Stimulated activated naive CD8-positive, alpha-beta T cell treated with anti-CD3 and anti-CD28 coated beads, Interleukin-15, Interleukin-2, amounts not matched to agents 100 ng/mL and 50 ng/mL, for 24 hours (primary cell): ENCODE data around the gene EIF2D.

ENCODE experiments used
- H3K27ac Mint-ChIP-seq: one replicate; pipeline ENCODE4 v1.8.0; 2021; ENCODE audit warnings: mild to moderate bottlenecking, mixed read lengths
- H3K27me3 Mint-ChIP-seq: one replicate; pipeline ENCODE4 v1.8.0; 2021; ENCODE audit warnings: mixed read lengths
- H3K36me3 Mint-ChIP-seq: one replicate; pipeline ENCODE4 v1.8.0; 2021; ENCODE audit warnings: low read depth, mixed read lengths
- H3K4me1 Mint-ChIP-seq: one replicate; pipeline ENCODE4 v1.8.0; 2021; ENCODE audit warnings: low read depth, mixed read lengths
- H3K4me3 Mint-ChIP-seq: one replicate; pipeline ENCODE4 v1.8.0; 2021; ENCODE audit warnings: mild to moderate bottlenecking, mixed read lengths
- H3K9me3 Mint-ChIP-seq: one replicate; pipeline ENCODE4 v1.8.0; 2021; ENCODE audit warnings: mixed read lengths

The EIF2D gene

GRCh38 chr1:206608108-206608698, 4.1 kb downstream of the EIF2D start:
- H3K9me3 Mint-ChIP-seq, result no peaks in the 10 kb centered on the region
- peaks cover 57% of the 10 kb centered on the region for H3K4me1 Mint-ChIP-seq
- H3K27me3 Mint-ChIP-seq, result no peaks in the 10 kb centered on the region
- H3K4me3 Mint-ChIP-seq, result peak overlapping the region; percentile 96
- H3K36me3 Mint-ChIP-seq, result peaks cover 69% of the 10 kb centered on the region
- H3K27ac Mint-ChIP-seq, result peak overlapping the region; percentile 95

DNA sequence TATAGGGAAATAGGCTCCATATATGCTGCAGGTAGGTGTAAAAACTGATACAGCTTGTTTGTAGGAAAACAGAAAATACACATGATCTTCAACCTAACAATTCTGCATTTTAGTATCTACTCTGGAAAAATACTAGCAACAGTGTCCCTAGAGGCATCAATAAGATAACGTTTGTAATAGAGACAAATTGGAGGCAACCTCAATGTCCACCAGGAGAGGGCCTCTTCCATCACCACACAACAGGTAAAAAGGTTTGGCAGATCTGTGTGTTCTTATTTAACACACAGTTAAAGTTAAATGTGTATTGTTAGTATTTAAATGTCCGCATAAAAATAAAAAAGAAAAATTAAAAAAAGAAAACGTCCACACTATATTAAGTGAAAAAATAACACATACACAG, 5.4 kb downstream of the EIF2D start:
- Mint-ChIP-seq H3K36me3 (peaks cover 80% of the 10 kb centered on the region), H3K27me3 (no peaks in the 10 kb centered on the region), H3K9me3 (no peaks in the 10 kb centered on the region), H3K27ac (peak overlapping the region; percentile 65), H3K4me1 (peaks cover 55% of the 10 kb centered on the region), H3K4me3 (no peak overlapping the region)

- H3K4me3 Mint-ChIP-seq, result no peak overlapping the region
- peaks cover 78% of the 10 kb centered on the region for H3K36me3 Mint-ChIP-seq
- no peaks in the 10 kb centered on the region for H3K27me3 Mint-ChIP-seq
- no peak overlapping the region for H3K27ac Mint-ChIP-seq
- H3K4me1 Mint-ChIP-seq, result peaks cover 35% of the 10 kb centered on the region
- H3K9me3 Mint-ChIP-seq, result no peaks in the 10 kb centered on the region
These were observed 7.4 kb downstream of the EIF2D start for GRCh38 chr1:206604861-206605260.

GRCh38 chr1:206600527-206600926, 11.7 kb downstream of the EIF2D start:
- Mint-ChIP-seq H3K27ac (no peak overlapping the region), H3K36me3 (peaks cover 80% of the 10 kb centered on the region), H3K4me3 (no peak overlapping the region), H3K9me3 (no peaks in the 10 kb centered on the region), H3K4me1 (no peaks in the 10 kb centered on the region), H3K27me3 (no peaks in the 10 kb centered on the region)

DNA sequence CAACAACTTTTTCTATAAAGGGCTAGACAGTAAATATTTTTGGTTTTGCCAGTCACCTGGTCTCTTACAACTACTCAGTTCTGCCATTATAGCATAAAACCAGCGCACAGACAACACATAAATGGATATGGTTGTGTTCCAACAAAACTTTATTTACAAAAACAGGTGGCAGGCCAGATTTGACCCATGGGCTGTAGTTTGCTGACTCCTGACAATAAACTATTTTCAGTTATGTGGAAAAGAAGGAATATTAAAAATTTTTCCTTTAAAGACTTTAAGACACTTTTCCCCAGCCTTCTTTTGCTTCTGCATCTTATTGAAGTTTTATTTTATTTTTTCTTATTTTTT, 16.0 kb downstream of the EIF2D start:
- Mint-ChIP-seq H3K4me1 (peaks cover 15% of the 10 kb centered on the region), H3K27me3 (no peaks in the 10 kb centered on the region), H3K27ac (peak overlapping the region; percentile 34), H3K4me3 (no peak overlapping the region), H3K36me3 (peaks cover 89% of the 10 kb centered on the region), H3K9me3 (no peaks in the 10 kb centered on the region)

GRCh38 chr1:206595581-206596318, 16.5 kb downstream of the EIF2D start:
- H3K27ac Mint-ChIP-seq, result peak overlapping the region; percentile 34

GRCh38 chr1:206593351-206593925, 18.8 kb downstream of the EIF2D start:
- no peaks in the 10 kb centered on the region for H3K9me3 Mint-ChIP-seq
- H3K27ac Mint-ChIP-seq, result peak overlapping the region; percentile 86
- no peaks in the 10 kb centered on the region for H3K27me3 Mint-ChIP-seq
- peaks cover 87% of the 10 kb centered on the region for H3K36me3 Mint-ChIP-seq
- H3K4me1 Mint-ChIP-seq, result peaks cover 43% of the 10 kb centered on the region
- no peak overlapping the region for H3K4me3 Mint-ChIP-seq

More at GRCh38 chr1:206595581-206596318, 16.5 kb downstream of the EIF2D start:
- Mint-ChIP-seq H3K36me3 (peaks cover 90% of the 10 kb centered on the region), H3K4me1 (peaks cover 20% of the 10 kb centered on the region), H3K27me3 (no peaks in the 10 kb centered on the region), H3K4me3 (no peak overlapping the region), H3K9me3 (no peaks in the 10 kb centered on the region)

DNA sequence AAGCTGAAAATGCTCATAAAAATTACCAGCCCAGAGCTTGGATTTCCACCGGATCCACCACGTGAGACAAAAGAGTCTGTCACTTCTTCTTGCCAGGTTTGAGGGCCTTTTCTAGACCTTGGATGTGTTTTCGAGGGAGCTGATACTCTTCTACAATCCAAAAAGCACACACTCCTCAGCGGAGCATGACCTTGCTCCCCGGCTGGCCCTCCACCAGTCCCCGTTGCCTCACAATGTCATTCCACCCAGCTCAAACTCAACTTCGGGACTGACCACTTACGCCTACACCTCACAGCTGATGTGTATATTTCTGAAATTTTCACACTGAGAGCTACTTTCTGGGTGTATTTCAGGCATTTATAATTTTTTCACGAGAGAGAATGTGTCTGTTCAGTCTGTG, 20.6 kb downstream of the EIF2D start:
- Mint-ChIP-seq H3K36me3 (peaks cover 91% of the 10 kb centered on the region), H3K27me3 (no peaks in the 10 kb centered on the region), H3K4me1 (peaks cover 61% of the 10 kb centered on the region), H3K4me3 (no peak overlapping the region), H3K27ac (peak overlapping the region; percentile 58), H3K9me3 (no peaks in the 10 kb centered on the region)

- H3K36me3 Mint-ChIP-seq, result peaks cover 91% of the 10 kb centered on the region
- H3K4me3 Mint-ChIP-seq, result peak overlapping the region; percentile 65
- H3K9me3 Mint-ChIP-seq, result no peaks in the 10 kb centered on the region
- H3K4me1 Mint-ChIP-seq, result peaks cover 65% of the 10 kb centered on the region
- peak overlapping the region; percentile 97 for H3K27ac Mint-ChIP-seq
- no peaks in the 10 kb centered on the region for H3K27me3 Mint-ChIP-seq
These were observed 21.0 kb downstream of the EIF2D start for GRCh38 chr1:206591226-206591625.

DNA sequence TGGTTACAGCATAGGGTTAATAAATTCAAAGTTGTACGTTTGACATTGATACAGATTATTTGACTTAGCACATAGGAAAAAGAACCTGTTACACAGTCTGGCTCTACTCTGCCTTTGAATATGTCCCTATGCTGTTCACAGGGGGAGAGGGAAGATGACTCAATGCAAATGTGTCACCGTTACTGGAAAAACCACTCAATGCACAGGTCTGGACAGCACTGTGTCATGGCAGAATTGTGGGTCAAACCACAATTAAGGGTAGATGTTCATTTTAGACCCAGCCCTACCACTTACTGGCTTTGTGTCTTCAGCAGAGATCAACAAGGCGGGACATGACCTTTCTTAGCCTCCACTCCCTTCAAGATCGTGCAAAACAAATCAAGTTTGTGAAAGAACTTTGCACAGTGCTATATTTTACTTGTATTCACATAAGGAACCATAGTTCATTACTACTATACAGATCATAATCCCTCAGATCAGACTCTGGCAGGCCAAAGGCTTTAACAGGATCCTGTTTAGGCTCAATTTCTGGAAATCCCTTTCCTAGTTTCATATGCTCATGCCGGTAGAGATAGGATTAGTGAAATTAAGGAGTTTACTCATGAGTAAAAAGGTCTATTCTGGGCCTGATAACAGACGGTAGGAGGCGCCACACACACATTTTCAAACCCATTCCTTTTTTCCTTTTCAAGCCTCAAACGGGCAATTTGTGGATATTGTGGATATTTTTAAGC, 22.1 kb downstream of the EIF2D start:
- Mint-ChIP-seq H3K9me3 (no peaks in the 10 kb centered on the region), H3K4me1 (peaks cover 71% of the 10 kb centered on the region), H3K4me3 (peak overlapping the region; percentile 65), H3K36me3 (peaks cover 91% of the 10 kb centered on the region), H3K27me3 (no peaks in the 10 kb centered on the region), H3K27ac (peak overlapping the region; percentile 97)

DNA sequence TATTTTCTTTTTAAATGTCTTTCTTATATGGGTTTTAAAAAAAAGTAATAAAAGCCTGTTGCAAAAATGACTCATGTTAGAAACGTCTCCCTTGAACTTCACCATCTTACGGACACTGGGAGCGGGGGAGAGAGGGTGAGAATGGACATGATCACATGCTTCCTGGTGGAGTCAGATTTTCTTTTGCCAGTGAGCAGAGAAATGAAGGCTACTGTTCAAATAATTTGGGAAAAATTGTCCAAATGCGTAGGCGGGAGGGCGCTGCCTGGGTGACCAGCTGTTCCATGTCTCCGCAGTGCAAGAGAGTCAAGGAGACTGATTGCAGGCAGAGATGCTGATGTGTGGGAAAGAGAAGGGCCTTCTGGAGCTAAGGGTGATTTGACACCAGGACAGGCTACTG, 23.1 kb downstream of the EIF2D start:
- Mint-ChIP-seq H3K27ac (peak overlapping the region; percentile 97), H3K36me3 (peaks cover 90% of the 10 kb centered on the region), H3K9me3 (no peaks in the 10 kb centered on the region), H3K27me3 (no peaks in the 10 kb centered on the region), H3K4me3 (peak overlapping the region; percentile 66), H3K4me1 (peaks cover 79% of the 10 kb centered on the region)

GRCh38 chr1:206588492-206588891, 23.8 kb downstream of the EIF2D start:
- Mint-ChIP-seq H3K4me1 (peaks cover 87% of the 10 kb centered on the region), H3K27ac (peak overlapping the region; percentile 97), H3K9me3 (no peaks in the 10 kb centered on the region), H3K36me3 (peaks cover 90% of the 10 kb centered on the region), H3K27me3 (no peaks in the 10 kb centered on the region), H3K4me3 (peak overlapping the region; percentile 66)

DNA sequence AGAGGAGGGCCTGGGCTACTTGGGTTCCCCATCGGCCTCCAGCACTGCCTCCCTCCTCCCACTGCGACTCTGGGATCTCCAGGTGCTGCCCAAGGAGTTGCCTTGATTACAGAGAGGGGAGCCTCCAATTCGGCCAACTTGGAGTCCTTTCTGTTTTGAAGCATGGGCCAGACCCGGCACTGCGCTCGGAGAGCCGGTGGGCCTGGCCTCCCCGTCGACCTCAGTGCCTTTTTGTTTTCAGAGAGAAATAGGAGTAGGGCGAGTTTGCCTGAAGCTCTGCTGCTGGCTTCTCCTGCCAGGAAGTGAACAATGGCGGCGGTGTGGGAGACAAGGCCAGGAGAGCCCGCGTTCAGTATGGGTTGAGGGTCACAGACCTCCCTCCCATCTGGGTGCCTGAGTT, 24.4 kb downstream of the EIF2D start:
- Mint-ChIP-seq H3K4me3 (no peak overlapping the region), H3K27me3 (no peaks in the 10 kb centered on the region), H3K4me1 (peaks cover 92% of the 10 kb centered on the region), H3K9me3 (no peaks in the 10 kb centered on the region), H3K36me3 (peaks cover 91% of the 10 kb centered on the region), H3K27ac (peak overlapping the region; percentile 97)

DNA sequence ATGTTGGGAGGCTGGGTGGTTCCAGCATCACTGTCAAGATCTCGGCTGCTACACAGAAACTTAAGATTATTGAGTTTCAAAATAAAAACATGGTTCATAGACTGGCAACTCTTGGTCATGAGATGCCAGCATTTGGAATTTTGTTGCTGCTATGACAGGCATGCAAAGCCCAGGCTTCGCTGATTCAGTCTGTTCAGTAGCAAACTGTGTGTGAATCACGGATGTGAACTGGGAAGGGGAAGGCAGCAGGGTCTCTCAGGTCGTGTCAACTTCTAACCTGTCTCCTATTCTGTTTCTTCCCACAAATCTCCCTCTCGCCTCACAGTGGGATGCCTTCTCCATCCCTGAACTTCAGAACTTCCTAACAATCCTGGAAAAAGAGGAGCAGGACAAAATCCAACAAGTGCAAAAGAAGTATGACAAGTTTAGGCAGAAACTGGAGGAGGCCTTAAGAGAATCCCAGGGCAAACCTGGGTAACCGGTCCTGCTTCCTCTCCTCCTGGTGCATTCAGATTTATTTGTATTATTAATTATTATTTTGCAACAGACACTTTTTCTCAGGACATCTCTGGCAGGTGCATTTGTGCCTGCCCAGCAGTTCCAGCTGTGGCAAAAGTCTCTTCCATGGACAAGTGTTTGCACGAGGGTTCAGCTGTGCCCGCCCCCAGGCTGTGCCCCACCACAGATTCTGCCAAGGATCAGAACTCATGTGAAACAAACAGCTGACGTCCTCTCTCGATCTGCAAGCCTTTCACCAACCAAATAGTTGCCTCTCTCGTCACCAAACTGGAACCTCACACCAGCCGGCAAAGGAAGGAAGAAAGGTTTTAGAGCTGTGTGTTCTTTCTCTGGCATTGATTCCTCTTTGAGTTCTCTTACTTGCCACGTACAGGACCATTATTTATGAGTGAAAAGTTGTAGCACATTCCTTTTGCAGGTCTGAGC, 25.5 kb downstream of the EIF2D start:
- no peaks in the 10 kb centered on the region for H3K27me3 Mint-ChIP-seq
- H3K4me1 Mint-ChIP-seq, result peaks cover 94% of the 10 kb centered on the region
- peak overlapping the region; percentile 2 for H3K4me3 Mint-ChIP-seq
- no peaks in the 10 kb centered on the region for H3K9me3 Mint-ChIP-seq
- H3K36me3 Mint-ChIP-seq, result peaks cover 89% of the 10 kb centered on the region
- peak overlapping the region; percentile 97 for H3K27ac Mint-ChIP-seq
